Keratinocyte (primary cell): Measurements from ENCODE around the gene SPECC1L.

ENCODE experiments used
- EZH2 ChIP-seq: IDR thresholded peaks from one replicate; pipeline ENCODE4 v1.6.1; 2012; ENCODE audit warnings: inconsistent platforms, mild to moderate bottlenecking, low read length, moderate library complexity
- TF ChIP-seq, protein P1 (sequence below), 3 experiments: IDR thresholded peaks in 1 of 3; conservative IDR thresholded peaks in 1 of 3; optimal IDR thresholded peaks in 1 of 3; 2 replicates in 2 of 3; 3 replicates in 1 of 3; pipeline versions ENCODE3 to v1.5.1; 2011; ENCODE audit warnings: low read length in 3 of 3, mild to moderate bottlenecking in 3 of 3, moderate library complexity in 2 of 3, control low read depth in 1 of 3, inconsistent platforms in 1 of 3; ENCODE audit not compliant: insufficient read depth in 2 of 3; ENCODE audit errors: extremely low read depth in 1 of 3

- TF ChIP-seq, protein P1, sequence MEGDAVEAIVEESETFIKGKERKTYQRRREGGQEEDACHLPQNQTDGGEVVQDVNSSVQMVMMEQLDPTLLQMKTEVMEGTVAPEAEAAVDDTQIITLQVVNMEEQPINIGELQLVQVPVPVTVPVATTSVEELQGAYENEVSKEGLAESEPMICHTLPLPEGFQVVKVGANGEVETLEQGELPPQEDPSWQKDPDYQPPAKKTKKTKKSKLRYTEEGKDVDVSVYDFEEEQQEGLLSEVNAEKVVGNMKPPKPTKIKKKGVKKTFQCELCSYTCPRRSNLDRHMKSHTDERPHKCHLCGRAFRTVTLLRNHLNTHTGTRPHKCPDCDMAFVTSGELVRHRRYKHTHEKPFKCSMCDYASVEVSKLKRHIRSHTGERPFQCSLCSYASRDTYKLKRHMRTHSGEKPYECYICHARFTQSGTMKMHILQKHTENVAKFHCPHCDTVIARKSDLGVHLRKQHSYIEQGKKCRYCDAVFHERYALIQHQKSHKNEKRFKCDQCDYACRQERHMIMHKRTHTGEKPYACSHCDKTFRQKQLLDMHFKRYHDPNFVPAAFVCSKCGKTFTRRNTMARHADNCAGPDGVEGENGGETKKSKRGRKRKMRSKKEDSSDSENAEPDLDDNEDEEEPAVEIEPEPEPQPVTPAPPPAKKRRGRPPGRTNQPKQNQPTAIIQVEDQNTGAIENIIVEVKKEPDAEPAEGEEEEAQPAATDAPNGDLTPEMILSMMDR (optimal IDR thresholded peaks at IDR 0.05 in 1 of 3, IDR thresholded peaks at IDR 0.05 in 1 of 3, conservative IDR thresholded peaks at IDR 0.05 in 1 of 3; ENCODE audit: extremely low read depth in 1 of 3, insufficient read depth in 2 of 3, low read length in 3 of 3) = no peak
- no peak for TF ChIP-seq EZH2
Measured at GRCh38 chr22:24419475-24419850, 148.8 kb downstream of the SPECC1L start.
